Measurements from ENCODE around the gene NEURL1.
A peak's percentile ranks its signal among the peaks of the same experiment; 100 is the strongest.

The NEURL1 gene

DNA sequence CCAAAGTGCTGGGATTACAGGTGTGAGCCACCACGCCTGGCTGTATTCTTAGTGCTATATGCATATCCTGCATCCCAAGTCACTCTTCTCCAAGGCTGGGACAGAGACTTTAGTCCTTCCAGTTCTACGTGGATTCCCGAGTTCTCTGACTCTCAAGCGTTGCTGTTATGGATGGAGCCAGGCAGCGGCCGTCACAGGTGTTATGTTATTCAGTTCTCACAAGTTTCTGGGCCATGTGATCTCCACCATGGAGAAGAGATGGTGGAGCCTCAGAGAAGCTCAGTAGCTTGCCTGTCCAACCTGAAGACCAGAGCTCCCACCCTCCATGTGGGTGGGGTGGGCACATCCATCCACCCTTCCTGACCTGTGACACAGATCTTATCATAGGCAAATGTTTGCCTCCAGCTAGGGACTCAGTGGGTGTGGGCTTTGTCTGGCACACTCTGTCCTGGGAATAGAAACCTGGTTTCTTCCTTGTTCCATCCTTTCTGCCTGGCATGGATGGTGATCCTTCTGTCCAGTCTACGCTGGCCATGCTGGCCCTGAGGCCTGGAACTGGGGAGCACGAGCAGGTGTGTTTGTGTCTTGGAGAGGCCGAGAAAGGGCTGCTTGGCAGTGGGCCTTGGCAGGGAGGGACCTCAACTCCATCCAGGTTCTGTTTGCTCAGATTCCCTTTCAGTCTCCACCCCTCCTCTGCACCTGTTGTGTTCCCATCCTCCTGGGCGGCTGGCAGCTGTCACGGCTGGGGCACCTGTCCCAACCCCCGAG lies 55.3 kb downstream of the NEURL1 start:
- peak; percentile 78 for DNase-seq

DNA sequence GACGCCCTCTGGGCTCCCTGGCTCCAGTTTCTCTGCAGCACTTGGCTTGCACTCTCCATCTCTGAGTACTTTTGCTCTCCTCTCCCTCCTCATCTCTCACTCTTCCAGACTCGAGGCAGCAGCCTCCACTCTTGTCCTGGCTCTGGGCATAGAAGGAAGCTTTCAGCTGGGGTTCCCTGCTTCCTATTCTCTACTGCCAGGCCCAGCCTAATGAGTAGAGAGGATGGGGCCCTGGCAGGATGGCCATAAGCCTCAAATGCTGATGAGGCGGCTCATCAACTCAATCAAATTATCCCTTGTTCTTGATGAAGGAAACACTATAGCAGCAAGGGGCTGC lies 55.8 kb downstream of the NEURL1 start:
- no peak for DNase-seq

DNA sequence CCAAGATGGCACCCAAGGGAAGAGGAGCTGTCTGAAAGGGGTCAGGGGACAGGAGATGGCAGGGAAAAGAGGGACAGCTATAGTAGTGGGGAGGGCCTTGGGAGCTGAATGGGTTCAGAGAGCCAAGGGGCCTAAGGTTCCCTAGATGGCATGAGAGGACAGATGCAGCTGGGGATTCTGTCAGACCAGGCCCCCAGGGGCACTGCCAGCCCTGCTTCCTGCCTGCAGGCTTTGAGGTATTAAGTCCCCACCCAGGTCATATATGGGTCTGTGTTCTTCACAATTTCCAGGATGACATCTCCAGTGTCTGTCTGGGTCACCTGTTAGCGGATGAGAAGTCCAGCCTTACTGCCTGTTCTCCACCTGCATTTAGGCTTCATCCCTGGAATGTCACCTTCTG lies 56.7 kb downstream of the NEURL1 start:
- no peak for DNase-seq

DNA sequence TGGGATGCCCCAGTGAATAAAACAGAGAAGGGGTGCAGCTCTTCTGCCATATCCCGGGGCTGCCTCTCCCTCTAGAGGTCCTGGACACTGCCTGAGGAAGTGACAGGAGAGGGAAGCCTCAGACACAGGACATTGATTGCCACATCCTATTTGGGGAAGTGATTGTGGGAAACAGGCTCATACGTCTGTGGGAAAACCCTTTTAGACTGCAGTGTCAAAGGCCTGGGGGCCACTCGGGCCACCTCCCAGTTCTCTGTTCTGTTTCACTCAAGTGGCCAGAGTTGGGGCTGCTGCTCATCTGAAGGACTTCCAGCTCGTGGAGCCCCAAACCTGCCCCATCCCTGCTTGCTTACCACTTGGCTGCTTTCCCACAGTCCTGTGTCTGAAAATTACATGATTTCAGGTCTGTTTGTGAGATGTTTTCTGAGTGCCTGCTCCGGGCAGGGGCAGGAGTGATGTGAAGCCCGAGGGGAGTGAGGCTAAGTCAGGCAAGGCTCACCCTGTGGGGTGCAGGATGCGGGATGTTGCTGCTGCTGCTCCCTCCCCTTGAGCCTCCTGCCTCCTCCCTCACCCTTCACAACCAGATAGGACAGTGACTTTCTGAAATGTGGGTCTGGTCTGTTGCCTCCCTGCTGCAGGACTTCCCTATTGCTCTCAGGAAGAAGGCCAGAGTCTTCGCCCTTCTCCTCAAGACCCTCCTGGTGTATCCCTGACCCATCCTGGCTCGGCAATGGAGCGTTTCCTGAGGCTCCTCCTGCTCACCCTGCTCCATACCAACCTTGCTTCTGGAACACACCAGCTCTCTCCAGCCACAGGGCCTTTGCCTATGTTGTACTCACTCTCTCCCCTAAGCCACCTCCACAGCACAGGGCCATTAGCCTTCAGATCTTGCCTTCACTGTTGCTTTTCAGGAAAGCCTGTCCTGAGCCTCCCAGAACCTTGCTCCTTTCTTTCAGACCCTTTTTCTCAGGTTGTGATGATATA lies 58.4 kb downstream of the NEURL1 start:
- no peak for DNase-seq

- DNase-seq: no peak
These were observed 59.6 kb downstream of the NEURL1 start for GRCh38 chr10:103552856-103553742.

GRCh38 chr10:103553743-103554487 lies 60.4 kb downstream of the NEURL1 start:
- DNase-seq: no peak

- DNase-seq: no peak
These were observed 61.2 kb downstream of the NEURL1 start for GRCh38 chr10:103554488-103555324.

GRCh38 chr10:103555325-103555649 lies 61.8 kb downstream of the NEURL1 start:
- no peak for DNase-seq

- no peak for DNase-seq
These were observed 62.2 kb downstream of the NEURL1 start for GRCh38 chr10:103555712-103556111.

DNA sequence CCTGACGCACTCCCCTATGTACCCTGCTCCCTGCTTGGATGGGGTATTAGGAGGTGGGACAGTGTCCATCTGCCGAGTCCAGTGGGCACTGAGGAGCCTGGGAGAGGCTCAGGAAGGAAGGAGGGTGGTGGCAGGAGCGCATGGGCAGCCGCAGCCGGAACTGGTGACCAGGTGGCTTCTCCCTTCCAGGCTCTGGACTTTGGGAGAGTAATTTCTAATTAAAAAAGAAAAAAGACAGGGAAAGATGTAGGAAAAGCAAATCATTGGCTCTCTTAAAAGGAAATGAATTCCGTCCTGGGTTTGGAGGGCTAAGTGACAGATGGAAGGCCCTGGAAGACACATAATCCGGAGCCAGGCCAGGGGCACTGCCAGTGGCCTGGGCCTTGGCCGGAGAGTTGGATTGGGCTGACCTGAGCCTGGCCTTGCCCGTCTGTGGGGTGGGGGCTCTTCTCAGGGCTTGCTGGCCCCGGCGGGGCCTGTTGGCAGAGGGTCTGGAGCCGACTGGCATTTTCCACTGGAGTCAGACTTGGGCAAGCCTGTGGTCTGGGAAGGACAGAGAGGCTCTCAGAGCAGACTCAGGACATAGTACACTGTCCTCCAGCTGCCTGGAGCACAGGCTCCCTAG lies 63.0 kb downstream of the NEURL1 start:
- DNase-seq: no peak

DNA sequence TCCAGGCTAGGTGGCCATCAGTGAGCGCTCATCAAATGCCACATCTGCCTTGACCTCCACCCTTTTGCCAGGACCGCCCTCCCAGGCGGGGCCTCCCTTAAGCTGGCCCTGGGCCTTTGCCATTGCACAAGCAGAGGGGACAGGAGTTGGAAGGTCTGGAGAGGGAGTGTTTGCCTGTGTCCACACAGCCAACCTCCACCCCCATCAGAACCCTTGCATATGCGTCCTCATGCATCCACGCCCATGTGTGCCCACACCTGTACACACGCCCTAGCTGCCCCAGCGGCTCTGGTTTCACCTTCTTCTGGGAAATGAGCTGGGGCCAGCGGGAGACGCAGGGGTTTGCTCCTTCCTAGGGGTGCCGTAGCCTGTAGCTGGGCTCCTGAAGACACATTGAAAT lies 64.0 kb downstream of the NEURL1 start:
- no peak for DNase-seq

GRCh38 chr10:103558911-103559310 lies 65.4 kb downstream of the NEURL1 start:
- no peak for DNase-seq

- no peak for DNase-seq
These were observed 66.3 kb downstream of the NEURL1 start for GRCh38 chr10:103559776-103560175.

DNA sequence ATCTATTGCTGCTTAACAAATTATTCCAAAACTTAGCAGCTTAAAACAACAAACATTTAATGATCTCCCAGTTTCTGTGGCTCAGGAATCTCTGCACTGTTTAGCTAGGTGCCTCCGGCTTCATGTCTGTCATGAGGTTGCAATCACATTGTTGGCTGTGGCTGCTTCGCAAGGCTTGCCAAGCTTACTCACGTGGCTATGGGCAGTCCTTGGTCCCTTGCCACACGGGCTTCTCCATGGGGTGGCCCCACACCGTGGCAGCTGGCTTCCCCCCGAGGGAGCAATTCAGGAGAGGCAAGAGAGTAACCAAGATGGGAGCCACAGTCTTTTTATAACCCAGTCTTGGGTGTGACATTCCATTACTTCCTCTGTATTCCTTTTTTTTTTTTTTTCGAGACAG lies 67.4 kb downstream of the NEURL1 start:
- DNase-seq: no peak

DNA sequence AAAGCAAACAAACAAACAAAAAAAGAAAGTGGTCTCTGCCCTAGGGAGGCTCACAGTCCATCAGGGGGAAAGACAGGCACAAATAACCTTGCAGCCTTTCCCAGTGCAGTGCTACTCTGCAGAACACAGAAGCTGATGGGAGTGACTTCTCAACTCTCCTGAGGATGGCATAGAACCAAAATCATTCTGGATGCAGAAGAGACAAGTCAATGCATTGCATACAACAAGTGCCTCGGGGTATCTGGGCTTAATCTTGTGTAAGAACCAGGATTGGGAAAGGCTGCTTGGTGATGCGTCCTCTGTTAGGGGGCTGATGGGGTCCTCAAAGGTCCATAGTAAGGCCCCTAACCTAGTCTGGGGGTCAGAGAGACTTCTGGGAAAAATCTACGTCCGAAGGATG lies 68.9 kb downstream of the NEURL1 start:
- DNase-seq: no peak

DNA sequence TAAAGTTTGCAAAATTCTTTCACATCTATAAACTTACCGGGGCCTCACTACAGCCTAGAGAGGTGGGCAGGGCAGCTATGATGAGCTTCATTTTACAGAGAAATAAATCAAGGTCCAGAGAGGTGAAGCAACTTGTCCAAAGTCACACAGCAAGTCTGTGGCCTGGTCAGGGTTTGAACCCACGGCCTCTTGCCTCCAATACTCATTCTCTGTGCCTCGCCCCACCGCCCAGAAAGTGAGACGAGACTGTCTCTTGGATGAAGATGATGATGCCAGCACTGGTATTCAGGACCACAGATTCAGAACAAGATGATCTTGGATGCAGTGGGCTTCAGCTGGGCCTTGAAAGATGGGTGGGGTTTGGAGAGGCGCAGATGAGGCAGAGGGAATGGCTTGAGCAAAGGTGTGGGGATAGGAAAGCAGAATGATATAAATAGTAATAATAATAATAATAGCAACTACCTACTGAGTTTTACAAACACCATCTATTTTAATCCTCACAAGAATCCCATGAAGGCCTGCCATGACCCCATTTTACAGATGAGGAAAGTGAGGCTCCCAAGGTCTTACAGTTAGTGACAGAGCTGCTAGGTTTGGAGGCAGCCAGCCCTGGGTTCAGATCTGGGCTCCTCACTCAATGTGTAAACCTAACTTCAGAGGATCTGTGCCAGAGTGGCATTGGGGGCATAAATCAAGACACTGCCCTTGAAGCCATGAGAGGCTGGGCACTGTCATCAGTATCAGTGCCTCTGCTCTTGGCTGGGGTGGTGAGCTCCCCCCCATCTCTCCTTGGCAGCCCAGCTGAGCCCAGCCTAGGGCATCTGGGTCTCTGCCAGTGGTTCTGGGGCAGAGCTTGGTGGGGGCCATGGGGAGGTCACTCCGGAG lies 70.0 kb downstream of the NEURL1 start:
- DNase-seq: no peak

- DNase-seq: no peak
These were observed 70.6 kb downstream of the NEURL1 start for GRCh38 chr10:103564116-103564501.

DNA sequence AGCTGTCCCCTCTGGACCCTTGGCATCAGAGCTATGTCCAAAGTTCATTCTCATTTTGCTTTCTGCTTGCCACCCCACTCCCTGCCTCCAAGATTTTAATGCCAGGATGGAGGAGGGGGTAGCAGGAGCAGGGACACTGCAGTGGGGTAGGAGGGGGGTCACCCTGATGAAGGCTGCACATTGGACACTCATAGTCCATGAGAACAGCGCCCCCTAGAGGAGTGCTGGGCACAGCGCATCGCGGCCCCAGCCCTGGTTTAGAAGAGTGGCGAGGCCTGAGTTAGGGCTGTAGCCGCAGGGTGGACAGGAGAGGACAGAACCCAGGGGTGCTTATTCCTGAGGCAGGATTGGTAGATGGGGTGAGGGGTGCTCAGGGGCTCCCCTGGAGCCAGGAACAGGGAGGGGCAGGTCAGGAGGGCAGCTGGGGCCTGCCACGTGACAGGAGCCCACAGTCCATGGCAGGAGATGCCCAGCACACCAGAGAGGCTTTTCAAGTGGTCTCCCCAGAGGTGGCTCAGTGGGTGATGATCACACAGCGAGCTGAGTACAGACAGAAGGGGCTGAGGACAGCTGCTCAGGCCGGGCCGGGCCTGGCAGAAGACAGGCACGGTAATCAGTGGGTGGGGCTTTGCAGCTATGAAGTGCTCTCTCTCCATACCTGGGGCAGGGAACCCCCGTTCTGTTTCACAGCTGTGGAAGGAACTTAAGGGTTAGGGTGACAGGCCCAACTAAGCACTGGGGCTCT lies 71.4 kb downstream of the NEURL1 start:
- DNase-seq: no peak

- DNase-seq: no peak
These were observed 73.0 kb downstream of the NEURL1 start for GRCh38 chr10:103566536-103566935.

Data from DMS79 treated with DMSO at 0.1 percent for 48 hours (cell line).